ENCODE data around the gene COPS6.

DNA sequence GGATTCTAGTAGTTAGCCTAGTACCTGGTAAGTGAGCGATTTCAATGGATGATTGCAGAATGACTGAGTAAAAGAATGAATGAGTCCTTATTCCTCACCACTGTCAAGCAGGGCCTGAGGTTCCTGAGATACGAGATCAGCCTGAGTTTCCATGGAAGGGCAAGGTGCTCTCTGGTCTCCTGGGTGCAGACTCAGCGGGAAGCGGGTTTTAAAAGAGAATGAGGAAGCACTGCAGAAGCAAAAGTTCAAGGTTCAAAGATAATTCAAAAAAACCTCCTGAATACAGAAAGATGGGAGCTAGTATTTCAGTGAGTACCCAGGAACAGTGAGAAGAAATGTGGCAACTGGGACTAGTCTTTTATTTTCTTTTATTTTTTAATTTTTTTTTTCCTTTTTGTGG, 11.6 kb upstream of the COPS6 start:
- TF ChIP-seq, protein P1, sequence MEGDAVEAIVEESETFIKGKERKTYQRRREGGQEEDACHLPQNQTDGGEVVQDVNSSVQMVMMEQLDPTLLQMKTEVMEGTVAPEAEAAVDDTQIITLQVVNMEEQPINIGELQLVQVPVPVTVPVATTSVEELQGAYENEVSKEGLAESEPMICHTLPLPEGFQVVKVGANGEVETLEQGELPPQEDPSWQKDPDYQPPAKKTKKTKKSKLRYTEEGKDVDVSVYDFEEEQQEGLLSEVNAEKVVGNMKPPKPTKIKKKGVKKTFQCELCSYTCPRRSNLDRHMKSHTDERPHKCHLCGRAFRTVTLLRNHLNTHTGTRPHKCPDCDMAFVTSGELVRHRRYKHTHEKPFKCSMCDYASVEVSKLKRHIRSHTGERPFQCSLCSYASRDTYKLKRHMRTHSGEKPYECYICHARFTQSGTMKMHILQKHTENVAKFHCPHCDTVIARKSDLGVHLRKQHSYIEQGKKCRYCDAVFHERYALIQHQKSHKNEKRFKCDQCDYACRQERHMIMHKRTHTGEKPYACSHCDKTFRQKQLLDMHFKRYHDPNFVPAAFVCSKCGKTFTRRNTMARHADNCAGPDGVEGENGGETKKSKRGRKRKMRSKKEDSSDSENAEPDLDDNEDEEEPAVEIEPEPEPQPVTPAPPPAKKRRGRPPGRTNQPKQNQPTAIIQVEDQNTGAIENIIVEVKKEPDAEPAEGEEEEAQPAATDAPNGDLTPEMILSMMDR (IDR thresholded peaks at IDR 0.05 in 8 of 11, conservative IDR thresholded peaks at IDR 0.05 in 3 of 11) = no peak
- TF ChIP-seq POLR2A (IDR thresholded peaks at IDR 0.05) (no peak), POLR2AphosphoS5 (IDR thresholded peaks at IDR 0.05) (no peak)
